Measurements from ENCODE around the gene F2RL3.

The F2RL3 gene

DNA sequence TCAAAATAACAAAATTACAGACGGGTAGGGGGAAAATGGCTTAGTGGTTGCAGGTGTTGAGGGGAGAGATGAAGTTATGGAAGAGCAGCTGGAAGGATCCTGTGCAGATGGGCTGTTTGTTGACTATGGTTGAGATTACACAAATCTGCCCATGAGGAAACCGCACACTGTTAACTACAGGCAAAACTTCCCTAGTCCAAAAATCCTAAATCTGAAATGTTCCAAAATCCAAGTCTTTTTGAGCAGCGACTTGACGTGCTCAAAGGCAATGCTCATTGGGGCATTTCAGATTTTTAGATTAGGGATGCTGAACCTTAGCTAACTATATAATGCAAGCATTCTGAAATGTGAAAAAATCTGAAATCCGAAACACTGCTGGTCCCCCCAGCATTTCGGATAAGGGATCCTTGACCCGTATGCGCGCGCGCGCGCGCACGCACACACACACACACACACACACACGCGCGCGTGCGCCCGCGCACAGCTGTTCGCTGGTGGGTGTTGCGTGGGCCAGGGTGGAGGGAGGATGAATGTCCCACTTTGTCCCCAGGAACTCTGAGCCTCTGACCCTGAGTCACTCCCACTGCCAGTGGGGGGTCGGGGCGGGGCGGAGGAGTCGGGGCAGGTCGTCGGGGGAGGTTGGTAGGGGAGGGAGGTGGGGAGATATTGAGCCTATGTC is 6.8 kb downstream of the F2RL3 start:
- DNase-seq, result no peak

DNA sequence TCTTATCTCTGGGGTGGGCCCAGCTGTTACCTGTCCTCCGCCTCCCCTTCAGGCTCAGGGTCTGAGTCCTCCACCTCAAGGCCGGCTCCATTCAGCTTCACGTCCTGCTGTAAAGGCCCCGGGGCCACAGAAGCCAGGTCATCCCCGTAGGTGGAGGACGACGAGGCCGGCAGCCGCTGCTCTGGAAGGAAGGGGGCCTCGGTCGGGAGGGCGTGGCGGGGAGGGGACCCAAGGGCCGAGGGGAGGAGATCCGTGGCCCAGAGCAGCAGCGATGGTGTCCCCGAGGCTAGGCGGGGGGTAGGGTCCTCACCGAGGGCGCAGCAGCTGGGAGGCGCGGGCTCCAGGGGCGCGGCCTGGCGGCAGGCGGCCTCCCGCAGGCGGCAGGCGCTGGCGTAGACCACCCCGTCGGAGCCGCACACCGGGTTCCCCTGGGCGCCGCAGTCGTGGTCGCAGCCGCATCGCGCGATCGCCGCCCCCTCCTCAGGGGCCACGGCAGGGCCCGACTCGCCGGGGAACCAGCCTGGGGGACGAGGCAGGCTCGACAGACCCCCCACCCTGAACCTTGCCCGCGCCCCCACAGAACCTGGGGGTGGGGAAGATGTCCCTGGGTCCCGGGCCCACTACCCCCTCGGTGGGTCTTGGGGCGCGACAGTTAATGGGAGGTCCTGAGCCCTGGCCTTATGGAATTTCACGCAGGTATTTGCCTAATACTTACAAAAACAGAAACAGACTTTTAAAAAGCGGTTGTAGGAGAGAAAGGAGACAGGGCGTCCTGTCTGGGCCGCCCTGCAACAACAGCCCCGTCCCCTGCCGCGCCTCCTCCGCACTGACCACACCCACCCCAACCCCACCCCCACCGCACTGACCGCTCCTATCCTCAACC is 7.6 kb downstream of the F2RL3 start:
- DNase-seq, result no peak

DNA sequence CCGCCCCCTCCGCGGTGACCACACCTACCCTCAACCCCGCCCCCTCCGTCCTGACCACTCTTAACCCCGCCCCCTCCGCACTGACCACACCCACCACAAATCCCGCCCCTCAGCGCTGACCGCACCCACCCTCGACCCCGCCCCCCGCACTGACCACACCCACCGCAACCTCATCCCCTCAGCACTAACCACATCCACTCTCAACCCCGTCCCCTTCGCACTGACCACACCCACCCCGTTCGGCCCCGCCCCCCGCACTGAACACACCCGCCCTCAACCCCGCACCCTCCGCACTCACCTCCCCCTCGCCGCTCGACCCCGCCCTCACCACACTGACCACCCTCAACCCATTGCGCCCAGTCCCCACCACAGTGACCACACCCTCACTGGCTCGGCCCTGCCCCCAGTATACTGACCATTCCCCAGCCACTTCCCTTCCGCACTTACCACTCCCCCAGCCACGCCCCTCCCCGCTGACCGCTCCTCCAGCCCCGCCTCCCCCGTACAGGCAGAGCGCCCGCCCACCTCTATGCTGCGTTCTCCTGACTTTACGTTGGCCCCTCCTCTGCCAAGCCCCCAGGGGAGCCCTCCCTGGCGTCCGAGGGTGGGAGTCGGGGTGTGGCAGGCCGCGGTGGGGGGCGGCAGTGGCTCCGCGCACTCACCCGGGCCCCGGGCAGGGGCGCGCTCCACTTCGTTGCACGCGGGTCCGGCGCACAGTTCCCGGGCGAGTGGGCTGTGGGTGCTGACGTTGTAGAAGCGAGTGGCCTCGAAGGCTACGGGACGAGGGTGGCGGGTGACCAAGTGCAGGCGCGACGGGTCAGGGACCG is 8.4 kb downstream of the F2RL3 start:
- peak; percentile 90 for DNase-seq

DNA sequence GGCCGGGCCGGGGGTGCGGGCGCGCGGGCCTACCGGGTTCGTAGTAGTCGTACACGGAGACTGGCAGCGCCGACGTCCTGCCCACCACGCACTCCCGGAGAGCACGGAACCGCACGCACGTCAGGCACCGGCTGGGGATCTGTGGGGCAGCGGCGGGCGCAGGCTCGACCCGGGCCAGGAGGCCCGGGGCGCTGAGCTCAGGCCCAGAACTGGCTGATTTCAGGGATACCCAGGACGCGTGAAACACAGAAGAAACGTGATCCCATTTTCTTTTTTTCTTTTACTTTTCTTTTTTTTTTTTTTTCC is 9.0 kb downstream of the F2RL3 start:
- no peak for DNase-seq

DNA sequence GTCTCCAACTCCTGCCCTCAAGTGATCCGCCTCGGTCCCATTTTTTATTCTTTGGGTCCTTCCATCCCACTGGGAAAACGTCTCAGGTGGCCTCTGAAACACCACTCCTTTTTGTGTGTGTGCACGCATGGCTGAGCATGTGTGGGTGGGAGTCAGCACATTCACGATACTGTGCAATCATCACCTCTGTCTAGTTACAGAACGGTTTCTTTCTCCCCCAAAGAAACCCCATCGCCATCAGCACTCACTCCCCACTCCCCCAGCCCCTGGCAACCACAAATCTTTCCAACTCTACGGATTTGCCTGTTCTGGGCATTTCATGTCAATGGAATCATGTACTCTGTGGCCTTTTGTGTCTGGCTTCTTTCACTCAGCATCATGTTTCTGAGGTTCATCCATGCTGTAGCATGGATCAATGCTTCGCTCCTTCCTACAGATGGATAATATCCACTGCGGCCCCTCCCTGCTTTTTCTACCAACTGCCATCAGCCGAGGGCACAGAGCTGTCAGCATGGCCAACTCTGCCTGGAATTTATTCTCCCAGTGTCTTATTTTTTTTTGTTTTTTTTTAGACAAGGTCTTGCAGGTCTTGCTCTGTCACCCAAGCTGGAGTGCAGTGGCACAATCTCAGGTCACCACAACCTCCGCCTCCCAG is 9.7 kb downstream of the F2RL3 start:
- no peak for DNase-seq

DNA sequence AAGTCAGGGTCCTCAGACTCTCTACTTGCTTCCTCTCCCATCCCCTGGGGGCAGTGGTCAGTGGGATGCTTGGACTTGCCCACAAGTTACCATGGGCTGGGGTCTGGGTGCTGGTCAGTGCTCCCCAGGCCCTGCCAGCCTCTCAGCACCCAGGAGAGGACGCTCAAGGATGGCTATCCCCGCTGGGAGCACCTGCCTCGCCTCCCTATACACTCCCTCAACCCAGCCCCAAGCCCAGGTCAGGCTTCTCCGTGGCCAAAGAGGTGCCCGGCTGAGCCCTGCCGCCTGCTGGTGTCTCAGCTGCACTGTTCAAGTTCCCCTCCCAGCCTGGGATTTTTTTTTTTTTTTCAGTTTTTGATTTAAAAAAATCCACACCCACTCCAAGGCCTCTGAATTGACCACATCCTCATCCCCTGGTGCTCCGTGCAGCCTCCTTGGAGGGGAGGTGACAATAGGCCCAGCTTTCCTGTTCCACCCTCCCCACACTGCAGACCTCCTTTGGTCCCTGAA is 10.8 kb downstream of the F2RL3 start:
- DNase-seq, result peak; percentile 27

DNA sequence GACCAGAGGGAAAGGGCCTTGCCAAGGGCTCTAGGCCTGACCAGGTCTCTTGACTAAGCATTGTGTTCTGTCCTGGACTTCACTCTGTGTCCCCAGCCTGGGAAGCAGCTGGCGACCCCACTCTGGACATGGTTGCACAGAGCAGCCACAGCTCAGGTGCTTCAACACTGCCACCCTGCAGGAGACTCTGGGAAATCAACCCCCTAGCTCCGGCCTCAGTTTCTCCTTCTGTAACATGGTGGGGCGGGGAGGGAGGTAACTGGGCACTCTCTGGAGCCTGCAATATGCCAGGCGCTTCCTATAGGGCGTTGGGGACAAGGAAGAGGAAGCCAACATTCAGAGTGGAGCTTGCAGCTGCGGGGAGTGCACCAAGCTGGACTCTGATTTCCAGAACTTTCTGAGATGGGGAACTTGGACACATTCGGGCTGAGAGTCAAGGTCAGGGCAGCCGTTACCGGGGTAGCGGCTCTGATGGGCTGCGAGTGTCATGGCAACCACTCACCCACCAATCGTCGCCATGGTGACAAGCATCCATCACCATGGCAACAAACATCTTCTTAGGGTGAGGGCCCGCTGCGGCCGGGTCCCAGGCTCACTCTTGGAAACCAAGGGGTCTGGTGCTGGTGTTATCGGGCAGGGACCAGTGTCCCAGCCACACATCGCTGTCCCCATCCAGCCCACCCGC is 12.8 kb downstream of the F2RL3 start:
- DNase-seq, result no peak

DNA sequence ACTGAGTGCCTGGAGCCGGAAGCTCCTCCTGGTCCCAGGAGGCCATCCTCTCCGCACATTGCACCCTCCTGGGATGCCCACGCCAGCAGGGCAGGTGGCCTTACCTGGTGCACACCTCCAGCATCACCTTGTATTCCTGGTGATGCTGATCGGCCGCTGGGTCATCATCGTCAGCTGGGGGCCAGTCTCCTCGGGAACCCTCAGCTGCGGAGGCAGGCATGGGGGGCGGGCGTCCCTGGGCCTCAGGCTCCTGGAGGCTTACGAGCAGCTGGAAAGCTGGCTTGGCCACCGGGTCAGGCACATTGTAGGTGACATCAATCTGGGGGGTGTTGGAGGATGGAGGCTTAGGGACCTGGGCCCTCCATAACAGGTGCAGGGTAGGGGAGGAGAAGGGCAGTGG is 13.7 kb downstream of the F2RL3 start:
- no peak for DNase-seq

DNA sequence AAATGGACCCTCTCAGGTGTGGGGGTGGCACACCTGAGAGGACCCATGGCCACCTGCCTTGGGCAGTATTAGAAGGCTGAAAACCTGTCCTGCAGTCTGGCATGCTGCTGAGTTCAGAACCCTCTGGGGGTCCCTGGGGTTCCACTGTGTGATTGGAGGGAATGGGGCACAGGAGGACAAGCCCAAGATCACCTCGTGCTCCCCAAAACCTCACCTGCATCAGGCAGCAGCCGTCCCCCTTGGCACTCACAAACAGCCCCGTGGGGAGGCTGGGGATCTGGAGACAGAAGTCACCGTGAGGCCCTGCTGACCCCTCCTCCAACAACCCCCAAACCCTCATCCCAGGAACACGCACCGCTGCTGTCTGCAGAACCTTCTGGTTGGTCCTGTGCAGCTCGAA is 14.5 kb downstream of the F2RL3 start:
- no peak for DNase-seq

DNA sequence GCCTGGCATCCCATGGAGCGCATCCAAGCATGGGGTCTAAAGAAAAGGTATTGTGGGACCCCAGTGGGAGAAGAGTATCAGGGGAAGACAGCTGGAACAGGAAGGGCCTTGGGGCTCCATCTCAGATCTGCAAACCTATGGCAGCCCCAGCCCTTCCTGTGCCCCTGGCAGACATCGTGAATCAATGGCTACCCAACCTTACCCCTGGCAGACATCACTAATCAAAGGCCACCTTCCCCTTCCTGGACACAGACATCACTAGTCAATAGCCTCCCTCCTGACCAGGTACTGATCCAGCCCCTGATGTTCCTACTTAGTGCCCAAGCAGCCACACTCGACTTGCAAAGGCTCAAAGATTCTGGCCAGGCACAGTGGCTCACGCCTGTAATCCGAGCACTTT is 15.8 kb downstream of the F2RL3 start:
- no peak for DNase-seq

DNA sequence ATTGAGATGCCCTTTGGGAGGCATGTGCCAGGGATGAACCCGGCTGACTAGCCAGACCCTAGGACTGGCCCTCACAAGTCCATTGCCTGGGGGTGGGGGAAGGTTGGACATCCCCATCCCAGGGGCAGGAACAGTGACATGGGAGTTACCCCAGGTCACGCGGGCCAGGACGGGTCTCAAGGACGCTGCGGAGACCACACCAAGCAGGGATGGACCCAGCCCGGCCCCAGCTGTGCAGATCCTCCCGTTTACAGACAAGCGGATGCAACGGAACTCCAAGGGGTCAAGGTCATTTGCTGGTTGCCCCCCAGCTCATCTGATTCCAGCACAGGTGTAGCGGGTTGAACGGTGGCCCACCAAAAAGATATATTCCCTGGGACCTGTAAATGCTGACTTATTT is 20.0 kb downstream of the F2RL3 start:
- no peak for DNase-seq

DNA sequence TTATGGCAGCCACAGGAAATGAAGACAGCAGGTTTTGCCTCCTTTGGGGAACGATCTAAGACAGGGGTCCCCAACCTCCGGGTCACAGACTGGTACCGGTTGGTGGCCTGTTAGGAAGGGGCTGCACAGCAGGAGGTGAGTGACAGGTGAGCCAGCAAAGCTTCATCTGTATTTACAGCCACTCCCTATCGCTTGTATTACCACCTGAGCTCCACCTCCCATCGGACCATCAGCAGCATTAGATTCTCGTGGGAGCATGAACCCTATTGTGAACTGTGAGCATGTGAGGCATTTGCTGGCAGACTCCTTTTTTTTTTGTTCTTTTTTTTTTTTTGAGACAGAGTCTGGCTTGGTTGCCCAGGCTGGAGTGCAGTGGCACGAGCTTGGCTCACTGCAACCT is 22.2 kb downstream of the F2RL3 start:
- no peak for DNase-seq

DNA sequence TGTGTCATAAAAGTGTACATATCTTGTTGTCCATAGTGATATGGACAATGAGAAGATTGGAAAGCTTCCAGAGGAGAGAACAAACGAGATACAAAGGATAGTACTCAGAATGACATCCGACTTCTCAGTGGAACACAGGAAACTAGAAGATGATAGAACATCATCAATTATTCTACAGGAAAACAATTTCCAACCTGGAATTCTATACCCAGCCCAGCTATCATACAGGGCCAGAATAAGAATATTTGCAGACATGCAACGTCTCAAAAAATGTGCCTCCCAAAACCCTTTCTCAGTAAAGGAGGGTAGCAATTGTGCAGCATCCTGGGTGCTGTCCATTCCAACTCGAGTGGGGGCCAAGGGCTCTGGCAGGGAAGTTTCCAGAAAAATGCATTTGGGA is 24.0 kb downstream of the F2RL3 start:
- no peak for DNase-seq

DNA sequence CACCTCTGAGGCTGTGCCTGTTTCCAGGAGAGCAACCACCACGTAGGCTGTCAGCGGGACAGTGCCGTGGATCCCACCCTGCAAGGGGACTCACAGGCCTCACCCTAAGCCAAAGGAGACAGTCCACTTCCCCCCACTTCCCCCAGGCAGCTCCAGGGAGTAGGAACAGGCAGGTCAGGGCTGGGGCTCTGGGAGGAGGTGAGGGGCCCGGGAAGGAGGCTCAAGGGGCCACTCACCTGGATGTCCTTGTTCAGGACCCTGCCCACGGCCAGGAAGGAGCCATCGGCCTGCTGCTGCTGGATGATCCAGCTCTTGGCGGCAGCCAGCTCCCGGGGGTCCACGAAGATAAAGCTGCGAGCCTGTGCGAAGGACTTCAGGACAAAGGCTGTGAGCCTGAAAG is 25.6 kb downstream of the F2RL3 start:
- DNase-seq, result no peak

DNA sequence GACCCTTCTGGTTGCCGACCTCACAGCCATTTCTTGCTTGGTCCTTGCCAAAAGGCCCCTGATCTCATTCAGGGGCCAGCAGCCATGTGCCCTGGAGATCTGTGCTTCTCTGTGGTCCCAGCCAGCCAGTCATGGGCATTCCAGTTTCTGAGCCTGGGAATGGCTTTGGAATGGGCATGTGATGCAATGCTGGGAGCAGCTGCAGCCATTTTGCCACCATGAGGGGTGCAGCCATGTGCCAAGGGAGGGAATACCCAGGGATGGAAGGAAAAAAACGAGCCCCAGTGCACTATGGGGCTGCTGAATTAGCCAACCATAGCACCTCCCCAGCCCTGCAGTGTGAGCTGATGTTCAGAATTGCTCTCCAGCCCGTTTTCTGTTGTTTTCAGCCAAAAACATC is 26.3 kb downstream of the F2RL3 start:
- DNase-seq, result no peak

DNA sequence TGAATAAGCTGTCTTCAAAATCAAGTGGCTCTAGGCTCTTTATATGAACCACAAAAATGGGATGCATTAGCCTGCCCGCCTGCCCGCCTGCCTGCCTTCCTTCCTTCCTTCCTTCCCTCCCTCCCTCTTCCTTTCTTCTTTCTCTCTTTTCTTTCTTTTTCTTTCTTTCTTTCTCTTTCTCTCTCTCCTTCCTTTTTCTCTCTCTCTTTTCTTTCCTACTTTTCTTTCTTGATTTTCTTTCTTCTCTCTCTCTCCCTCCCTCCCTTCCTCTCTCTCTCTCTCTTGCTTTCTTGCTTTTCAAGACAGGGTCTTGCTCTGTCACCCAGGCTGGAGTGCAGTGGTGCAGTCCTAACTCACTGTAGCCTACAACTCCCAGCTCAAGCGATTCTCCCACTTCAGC is 26.9 kb downstream of the F2RL3 start:
- no peak for DNase-seq

DNA sequence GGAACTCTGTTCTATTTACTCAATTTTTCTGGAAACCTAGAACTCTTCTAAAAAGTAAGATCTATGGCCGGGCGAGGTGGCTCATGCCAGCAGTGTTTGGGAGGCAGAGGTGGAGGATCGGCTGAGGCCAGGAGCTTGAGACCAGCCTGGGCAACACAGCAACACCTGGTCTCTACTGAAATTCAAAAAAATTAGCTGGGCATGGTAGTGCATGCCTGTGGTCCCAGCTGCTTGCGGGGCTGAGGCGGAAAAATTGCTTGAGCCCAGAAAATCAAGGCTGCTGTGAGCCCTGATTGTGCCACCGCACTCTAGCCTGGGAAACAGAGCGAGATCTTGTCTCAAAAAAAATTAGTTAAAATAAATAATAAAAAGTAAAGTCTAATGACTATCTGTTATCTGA is 28.6 kb downstream of the F2RL3 start:
- no peak for DNase-seq

DNA sequence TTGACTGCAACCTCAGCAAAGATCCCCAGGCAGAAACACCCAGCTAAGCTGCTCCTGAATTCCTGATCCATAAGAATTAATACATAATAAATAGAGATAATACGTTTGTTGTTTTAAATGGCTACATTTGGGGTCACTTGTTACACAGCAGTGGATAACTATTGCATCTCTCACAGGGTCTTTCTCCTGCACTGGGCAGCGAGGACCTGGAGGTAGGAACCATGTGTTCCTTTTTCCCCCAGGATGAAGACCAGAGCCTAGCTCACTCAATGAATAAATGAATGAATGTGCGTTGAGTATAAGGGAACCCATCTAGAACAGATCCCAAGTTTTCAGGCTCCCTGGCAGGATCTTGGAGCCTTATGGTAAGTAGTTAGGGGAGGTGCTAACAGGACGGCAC is 30.7 kb downstream of the F2RL3 start:
- DNase-seq, result no peak

DNA sequence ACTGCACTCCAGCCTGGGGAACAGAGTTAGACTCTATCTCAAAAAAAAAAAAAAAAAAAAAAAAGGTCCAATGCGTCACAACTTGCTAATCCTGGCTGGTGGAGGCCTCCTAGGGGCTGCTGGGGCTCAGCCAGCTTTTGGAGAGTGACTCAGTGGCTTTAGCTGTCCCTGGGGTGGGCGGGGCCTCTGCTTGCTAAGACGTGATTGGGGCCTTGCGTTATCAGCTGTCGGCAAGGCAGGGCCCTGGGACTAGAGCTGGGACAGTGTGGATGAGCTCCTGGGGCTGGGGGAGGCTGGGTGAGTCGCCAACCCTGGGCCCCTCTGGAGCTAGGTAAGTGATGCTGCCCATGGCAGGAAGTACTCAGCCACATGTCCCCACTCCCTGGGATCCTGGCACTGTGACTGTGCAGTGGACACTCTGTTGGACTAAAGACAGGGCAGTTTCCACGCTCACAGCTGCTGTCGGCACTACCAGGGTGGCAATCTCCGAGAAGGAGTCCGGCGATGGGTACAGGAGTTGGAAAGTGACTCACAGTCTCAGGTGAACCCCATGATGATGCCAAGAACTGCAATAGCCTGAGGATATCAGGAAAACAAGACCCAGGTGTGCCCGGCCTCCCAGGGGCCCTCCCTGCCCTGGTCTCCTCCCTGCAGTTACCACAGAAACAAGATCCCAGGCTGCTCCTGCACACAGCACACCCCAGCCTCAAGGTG is 32.2 kb downstream of the F2RL3 start:
- peak; percentile 91 for DNase-seq

DNA sequence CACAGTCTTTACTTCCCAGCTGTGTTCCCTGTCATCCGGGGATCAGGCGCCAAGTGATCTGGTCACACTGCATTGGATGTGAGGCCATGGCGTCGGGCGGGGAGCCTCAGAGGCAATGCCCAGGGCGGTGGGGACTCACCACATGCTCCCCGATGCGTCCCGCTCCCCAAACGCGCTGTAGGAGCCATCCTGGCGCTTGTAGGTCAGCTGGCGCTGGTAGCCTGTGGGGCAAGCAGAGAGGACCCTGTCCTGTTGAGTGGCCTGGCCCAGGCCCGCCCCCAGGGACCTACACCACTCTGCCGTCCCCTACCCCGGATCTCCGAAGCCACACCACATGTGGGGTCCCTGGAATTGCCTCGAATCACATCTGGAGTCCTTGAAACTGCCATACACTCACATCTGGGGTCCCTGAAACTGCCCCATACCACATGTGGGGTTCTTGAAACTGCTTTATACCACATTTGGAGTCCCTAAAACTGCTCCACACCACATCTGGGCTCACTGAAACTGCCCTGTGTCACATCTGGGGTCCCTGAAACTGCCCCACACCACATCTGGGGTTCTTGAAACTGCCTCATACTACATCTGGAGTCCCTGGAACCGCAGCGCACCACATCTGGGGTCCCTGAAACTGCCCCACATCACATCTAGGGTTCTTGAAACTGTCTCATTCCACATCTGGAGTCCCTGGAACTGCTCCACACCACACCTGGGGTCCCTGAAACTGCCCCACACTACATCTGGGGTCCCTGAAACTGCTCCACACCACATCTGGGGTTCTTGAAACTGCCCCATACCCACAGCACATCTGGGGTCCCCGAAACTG is 33.2 kb downstream of the F2RL3 start:
- no peak for DNase-seq

DNA sequence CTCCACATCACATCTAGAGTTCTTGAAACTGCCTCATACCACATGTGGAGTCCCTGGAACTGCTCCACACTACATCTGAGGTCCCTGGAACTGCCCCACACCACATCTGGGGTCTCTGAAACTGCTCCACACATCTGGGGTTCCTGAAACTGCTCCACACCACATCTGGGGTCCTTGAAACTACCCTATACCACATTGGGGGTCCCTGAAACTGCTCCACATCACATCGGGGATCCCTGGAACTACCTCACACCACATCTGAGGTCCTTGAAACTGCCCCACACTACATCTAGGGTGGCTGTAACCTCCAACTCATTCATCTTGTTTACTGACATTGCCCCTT is 33.8 kb downstream of the F2RL3 start:
- DNase-seq, result no peak

Measured in EL (cell line).